Stimulated activated CD4-positive, alpha-beta T cell treated with anti-CD3 and anti-CD28 coated beads, Interleukin-12 subunit alpha, Interleukin-12 subunit beta, amount 100 ng/mL, for 4 hours (primary cell): Measurements from ENCODE around the gene BPIFB3.
"Not testable (repeated sequence)": the region's sequence is repeated elsewhere in the genome, so short reads cannot be mapped to it uniquely, and the experiment has no call there.

Source experiments
- DNase-seq: peaks from one replicate; pipeline ENCODE4 v3.0.0-alpha.2; 2020

BPIFB3 gene

DNA sequence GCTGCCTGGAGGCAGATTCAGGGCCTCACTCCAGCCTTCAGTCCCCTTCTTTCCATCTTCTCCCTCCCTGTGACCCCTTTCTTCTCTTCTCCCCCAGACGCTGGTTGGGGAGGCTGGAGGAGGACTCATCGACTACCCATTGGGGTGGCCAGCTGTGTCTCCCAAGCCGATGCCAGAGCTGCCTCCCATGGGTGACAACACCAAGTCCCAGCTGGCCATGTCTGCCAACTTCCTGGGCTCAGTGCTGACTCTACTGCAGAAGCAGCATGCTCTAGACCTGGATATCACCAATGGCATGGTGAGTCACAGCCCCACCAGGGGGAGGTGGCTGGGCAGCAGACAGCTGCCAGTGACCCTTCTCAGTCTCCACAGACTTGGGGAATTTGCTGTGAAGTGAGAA, 38.7 kb downstream of the BPIFB3 start:
- DNase-seq = no peak

DNA sequence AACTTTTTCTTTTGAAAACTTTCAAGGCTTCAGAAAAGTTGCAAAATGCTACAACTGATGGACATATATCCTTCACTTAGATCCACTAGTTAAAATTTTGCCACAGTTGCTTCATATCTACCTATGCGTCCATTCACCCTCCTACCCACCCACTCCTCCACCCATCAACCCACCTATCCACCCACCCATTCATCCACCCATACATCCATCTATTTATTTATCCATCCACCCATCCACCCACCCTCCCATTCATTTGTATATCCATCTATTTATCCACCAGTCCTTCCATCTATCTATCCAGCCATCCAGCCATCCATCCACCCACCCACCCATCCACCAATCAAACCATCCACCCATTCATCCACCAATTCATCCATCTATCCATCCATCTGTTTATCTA, 39.4 kb downstream of the BPIFB3 start:
- DNase-seq = no peak

DNA sequence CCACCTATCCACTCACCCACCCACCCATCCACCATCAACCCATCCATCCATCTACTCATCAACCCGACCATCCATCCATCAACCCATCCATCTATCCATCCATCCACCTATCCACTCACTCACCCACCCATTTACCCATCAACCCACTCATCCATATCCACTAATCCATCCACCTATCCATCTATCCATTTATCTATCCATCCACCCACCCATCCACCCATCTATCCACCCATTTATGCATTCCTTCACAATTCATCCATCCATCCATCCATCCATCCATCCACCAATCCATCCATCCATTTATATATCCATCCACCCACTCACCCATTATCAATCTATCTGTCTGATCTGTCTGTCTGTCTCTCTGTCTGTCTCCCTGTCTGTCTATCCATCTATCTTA, 39.9 kb downstream of the BPIFB3 start:
- DNase-seq = no peak

- DNase-seq = no peak
Measured at GRCh38 chr20:33095249-33095648, 41.5 kb downstream of the BPIFB3 start.

GRCh38 chr20:33095902-33096584, 42.3 kb downstream of the BPIFB3 start:
- peak; percentile 16 for DNase-seq

DNA sequence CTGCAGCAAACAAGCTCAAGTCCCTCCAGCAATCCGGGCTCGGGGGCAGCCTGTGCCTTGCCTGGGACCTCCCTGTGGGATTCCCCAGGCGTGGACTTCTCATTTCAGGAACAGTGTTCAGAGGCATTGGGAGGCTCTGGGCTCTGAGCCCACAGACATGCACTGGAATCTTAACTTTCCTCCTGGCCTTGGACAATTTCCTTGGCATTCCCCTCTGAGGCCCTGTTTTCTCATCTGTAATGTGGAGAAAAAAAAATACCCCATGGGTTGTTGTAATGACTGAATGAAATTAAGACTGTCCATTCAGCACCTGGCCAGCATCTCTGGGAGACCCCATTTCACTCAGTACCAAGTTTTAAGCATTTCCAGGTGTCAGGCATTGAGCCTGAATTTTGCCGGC, 43.3 kb downstream of the BPIFB3 start:
- no peak for DNase-seq

DNA sequence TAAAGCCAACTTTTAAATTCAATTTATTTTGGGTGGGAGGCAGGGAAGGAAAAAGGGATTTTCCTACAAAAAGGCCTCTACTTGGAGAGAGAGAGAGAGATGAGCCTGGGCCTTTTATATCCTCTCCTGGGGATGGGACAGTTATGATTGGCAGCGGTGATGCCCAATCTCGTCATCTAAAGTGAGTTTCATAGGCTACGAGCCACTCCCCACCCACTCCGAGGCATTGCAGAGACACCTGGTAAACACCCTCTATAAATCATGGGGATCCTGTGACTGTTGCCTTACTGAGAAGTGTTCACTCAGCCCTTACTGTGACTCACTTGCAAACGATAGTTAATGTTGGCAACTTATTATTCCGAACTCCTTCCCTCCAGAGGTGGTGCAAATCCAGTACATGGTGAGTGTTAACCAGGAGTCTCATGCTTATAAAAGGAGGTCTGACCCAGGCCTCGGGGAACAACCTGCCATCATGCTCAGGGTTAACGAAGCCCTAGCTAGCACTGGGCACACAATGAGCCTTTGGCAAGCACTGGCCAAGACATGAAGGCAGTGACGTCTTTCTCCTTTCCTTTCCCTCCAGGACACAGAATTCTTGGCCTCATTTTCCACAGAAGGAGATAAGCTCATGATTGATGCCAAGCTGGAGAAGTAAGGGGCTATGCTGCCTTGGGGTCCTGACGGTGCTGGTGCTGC, 46.3 kb downstream of the BPIFB3 start:
- no peak for DNase-seq

GRCh38 chr20:33103556-33103955, 49.9 kb downstream of the BPIFB3 start:
- DNase-seq = no peak

DNA sequence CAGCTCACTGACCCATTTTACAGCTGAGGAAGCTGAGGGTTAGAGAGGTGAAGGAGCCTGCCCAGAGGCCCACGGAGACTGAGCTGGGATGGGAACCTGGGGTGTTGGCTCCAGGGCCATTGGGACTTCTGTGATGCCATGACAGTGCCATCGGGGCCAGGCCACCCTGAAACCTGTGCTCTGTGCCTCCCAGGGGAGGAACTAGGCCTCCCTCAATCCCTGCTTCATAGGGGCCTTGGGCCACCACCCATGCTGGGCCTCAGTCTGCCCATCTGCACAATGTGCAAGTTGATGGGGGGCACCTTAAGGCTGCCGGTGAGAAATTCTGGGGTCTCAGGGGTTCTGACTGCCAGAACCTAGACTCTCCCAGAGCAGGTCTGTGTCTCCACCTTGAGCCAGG, 50.6 kb downstream of the BPIFB3 start:
- no peak for DNase-seq

- DNase-seq = no peak
Measured at GRCh38 chr20:33105316-33105924, 51.7 kb downstream of the BPIFB3 start.

DNA sequence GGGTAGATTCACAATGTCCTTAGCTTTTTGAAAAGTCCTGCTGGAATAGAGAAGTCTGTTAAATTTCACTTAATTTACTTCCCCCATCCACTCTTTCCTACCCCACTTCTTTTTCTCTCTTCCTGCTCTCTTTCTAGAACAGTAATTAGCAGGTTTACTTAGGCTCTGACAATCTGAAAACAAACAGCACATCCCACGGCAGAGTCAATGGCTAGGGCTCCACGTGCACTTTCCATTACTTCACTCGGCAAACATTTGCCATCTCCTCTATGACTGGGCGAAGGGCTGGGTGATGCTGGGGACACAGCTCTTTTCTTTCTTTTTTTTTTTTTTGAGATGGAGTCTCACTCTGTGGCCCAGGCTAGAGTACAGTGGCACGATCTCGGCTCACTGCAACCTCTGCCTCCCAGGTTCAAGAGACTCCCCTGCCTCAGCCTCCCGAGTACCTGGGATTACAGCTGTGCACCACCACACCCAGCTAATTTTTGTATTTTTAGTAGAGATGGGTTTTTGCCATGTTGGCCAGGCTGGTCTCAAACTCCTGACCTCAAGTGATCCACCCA, 52.4 kb downstream of the BPIFB3 start:
- DNase-seq = not testable (repeated sequence)

DNA sequence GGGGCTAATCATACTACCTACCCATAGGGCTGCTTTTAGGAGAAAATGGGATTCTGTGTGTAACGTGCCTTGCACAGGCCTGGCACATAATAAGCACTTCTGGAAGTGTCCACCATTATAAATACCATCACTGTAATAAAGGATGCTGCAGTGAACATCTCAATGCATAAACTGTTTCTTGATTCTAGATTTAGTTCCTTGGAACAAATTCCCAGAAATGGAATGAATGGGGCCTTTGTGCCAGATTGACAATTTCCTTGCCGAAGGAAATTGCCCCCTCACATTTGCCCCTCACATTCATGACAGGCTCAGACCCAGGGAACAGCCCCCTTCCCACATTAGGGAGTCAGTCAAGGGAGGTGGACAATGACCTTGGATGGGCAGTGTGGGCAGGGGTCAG, 55.0 kb downstream of the BPIFB3 start:
- DNase-seq = no peak

DNA sequence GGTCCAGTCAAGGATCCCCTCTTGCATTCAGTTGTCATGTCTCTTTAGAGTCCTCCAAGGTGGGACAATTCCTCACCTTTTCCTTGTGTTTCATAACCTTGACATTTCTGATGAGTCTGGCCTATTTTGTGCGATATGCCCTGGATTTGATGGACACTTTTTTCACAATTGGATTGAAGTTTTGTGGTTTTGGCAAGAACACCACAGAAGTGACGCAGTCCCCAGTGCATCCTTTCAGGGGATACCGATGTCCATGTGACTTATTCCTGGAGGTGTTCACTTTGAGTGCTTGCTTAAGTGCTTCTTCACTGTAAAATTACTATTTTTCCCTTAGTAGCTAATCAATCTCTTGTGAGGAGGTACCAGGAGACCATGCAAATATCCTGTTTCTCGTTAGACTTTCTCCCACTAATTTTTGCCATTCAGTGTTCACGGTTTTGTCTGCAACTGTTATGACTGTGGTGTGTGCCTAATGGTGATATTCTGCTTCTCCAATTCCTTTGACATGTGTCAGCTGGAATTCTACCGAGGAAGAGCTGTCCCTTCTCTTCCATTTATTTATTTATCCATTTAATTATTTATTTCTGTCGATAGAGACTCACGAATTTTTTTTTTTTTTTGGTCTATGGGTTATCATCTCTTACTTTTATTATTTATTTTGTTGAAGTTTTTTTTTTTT, 56.6 kb downstream of the BPIFB3 start:
- DNase-seq = no peak

DNA sequence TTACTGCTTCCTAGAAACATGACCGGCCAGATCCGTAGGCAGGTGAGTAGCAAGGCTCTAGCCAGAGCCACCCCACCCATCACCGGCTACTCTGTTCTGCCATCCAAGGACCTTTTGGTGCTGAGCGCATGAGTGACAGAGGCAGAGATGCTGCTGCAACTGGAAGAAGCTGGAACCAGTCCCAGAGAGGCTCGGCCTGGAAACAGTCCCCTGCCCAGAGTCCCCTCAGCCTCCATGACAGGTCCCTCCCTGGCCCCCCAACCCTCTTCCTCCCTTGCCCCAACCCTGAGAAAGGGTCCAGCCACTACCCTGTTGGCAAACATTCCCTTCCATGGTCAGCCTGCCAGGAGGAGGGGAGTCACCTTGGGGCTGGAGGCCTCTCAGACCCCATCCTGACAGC, 57.6 kb downstream of the BPIFB3 start:
- DNase-seq = no peak

- no peak for DNase-seq
Measured at GRCh38 chr20:33112547-33113386, 59.1 kb downstream of the BPIFB3 start.

- DNase-seq = no peak
Measured at GRCh38 chr20:33113387-33113908, 59.7 kb downstream of the BPIFB3 start.

- not testable (repeated sequence) for DNase-seq
Measured at GRCh38 chr20:33115501-33115900, 61.8 kb downstream of the BPIFB3 start.

GRCh38 chr20:33119725-33120720, 66.3 kb downstream of the BPIFB3 start:
- no peak for DNase-seq

GRCh38 chr20:33120934-33121333, 67.2 kb downstream of the BPIFB3 start:
- DNase-seq = no peak

DNA sequence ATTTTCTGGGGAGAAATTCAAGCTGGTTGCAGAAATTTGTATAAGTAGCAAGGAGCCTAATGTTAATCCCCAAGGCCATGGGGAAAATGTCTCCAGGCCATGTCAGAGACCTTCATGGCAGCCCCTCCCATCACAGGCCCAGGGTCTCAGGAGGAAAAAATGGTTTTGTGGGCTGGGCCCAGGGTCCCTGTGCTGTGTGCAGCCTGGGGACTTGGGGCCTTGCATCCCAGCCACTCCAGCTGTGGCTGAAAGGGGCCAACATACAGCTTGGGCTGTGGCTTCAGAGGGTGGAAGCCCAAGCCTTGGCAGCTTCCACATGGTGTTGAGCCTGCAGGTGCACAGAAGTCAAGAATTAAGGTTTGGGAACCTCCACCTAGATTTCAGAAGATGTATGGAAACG, 68.6 kb downstream of the BPIFB3 start:
- not testable (repeated sequence) for DNase-seq
